Measurements from ENCODE around the gene NR3C1. TPM values are rescaled to one million over a fixed set of nuclear protein-coding genes. Genes with fewer than 3 reads are reported as not detected.

Gene NR3C1
- total RNA-seq, 1 experiment from 2014 or later, result 17.5 TPM

DNA sequence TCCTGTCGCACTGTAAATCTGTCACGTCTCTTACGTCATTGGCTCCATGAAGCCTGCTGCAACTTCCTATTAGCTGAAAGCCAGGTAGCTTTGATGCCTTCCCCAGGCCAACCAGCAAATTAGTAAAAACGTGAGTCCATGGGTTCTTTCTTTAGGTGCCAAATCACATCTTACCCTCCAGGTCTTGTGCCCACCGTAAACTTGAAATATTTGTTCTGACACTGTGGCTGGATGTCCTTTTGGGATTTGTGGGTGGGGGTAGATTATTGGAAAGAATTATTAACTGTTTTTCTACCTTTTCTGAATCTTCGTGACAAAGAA is 172.8 kb downstream of the NR3C1 start:
- no peaks in the 10 kb centered on the region for H3K9me3 Mint-ChIP-seq (ENCODE audit: unreplicated experiment)
- BruUV-seq (replicated peaks), result no TSS peak
- no peak overlapping the region for H3K4me3 Mint-ChIP-seq (ENCODE audit: unreplicated experiment)
- peaks cover 9% of the 10 kb centered on the region for H3K36me3 Mint-ChIP-seq (ENCODE audit: insufficient read depth, unreplicated experiment)
- intact Hi-C loops (cut with micrococcal nuclease; ENCODE audit: unreplicated experiment), result no loop called here
- DNase-seq, result no peak
- Histone ChIP-seq H3K9me3 (no peaks in the 10 kb centered on the region), H3K4me3 (ENCODE audit: low read depth, low read length) (no peak overlapping the region), H3K36me3 (ENCODE audit: control insufficient read depth, insufficient read depth, low read length) (no peaks in the 10 kb centered on the region), H3K27me3 (replicated peaks; ENCODE audit: control insufficient read depth, insufficient read depth, low read length) (no peaks in the 10 kb centered on the region), H3K4me1 (no peaks in the 10 kb centered on the region)
- no peak overlapping the region for H3K27ac Mint-ChIP-seq (ENCODE audit: unreplicated experiment)
- TF ChIP-seq, protein P1, sequence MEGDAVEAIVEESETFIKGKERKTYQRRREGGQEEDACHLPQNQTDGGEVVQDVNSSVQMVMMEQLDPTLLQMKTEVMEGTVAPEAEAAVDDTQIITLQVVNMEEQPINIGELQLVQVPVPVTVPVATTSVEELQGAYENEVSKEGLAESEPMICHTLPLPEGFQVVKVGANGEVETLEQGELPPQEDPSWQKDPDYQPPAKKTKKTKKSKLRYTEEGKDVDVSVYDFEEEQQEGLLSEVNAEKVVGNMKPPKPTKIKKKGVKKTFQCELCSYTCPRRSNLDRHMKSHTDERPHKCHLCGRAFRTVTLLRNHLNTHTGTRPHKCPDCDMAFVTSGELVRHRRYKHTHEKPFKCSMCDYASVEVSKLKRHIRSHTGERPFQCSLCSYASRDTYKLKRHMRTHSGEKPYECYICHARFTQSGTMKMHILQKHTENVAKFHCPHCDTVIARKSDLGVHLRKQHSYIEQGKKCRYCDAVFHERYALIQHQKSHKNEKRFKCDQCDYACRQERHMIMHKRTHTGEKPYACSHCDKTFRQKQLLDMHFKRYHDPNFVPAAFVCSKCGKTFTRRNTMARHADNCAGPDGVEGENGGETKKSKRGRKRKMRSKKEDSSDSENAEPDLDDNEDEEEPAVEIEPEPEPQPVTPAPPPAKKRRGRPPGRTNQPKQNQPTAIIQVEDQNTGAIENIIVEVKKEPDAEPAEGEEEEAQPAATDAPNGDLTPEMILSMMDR (IDR thresholded peaks at IDR 0.05; ENCODE audit: insufficient read depth in 1 of 2, low read depth in 1 of 2, low read length in 1 of 2, severe bottlenecking in 1 of 2, unreplicated experiment in 1 of 2), result no peak
- H3K4me1 Mint-ChIP-seq (ENCODE audit: low read depth, unreplicated experiment), result peaks cover 10% of the 10 kb centered on the region
- POLR2A ChIA-PET, result no interaction called here
- no peaks in the 10 kb centered on the region for H3K27me3 Mint-ChIP-seq (ENCODE audit: insufficient read depth, unreplicated experiment)
- CTCF ChIA-PET, result interaction anchor here (0.6 kb wide), 1 partner anchor 132 kb away, joined by 5 read pairs; no protein-coding TSS in a partner anchor

DNA sequence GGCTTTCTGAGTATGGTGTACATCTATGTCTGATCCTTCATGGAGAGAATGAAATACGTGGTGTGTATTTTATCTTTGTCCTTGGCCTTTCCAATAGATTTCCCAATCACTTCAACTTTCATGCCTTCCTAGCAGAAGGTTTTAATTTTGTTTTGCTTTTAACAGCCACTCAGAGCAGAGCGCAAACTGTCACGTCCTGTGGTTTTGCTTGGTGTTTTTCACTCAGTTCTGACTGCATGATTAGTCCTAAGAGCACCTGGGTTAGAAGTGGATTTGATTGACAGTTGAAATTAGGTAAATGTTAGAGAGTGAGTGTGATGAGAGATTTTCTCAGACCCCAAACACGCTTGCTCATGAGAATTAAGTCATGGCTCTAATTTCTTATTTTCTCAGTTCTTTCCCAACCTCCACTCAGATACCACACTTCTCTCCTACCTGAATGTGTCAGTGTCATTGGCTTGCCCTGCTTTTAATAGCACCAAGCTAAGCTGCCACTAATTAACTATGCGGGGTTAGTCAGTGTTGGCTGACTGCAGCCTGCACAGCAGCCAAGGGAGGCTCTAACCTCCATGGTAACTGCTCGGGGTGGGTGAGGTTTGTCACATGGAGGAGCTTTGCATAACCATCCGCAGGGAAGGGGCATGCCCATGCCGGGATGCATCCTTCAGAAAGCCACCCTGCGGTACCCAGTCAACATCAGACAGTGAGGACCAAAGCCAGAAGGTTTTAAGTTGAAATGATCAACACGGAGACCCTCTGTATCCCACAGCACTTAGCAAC is 173.4 kb downstream of the NR3C1 start:
- CTCF ChIA-PET, result interaction anchor here (0.6 kb wide), 1 partner anchor 132 kb away, joined by 5 read pairs; no protein-coding TSS in a partner anchor
- no peak for DNase-seq
- Mint-ChIP-seq H3K27me3 (ENCODE audit: insufficient read depth, unreplicated experiment) (no peaks in the 10 kb centered on the region), H3K36me3 (ENCODE audit: insufficient read depth, unreplicated experiment) (peaks cover 12% of the 10 kb centered on the region), H3K27ac (ENCODE audit: unreplicated experiment) (no peak overlapping the region), H3K4me3 (ENCODE audit: unreplicated experiment) (no peak overlapping the region), H3K9me3 (ENCODE audit: unreplicated experiment) (no peaks in the 10 kb centered on the region), H3K4me1 (ENCODE audit: low read depth, unreplicated experiment) (peaks cover 10% of the 10 kb centered on the region)
- intact Hi-C loops (cut with micrococcal nuclease; ENCODE audit: unreplicated experiment), result no loop called here
- BruUV-seq (replicated peaks), result no TSS peak
- Histone ChIP-seq H3K4me1 (no peaks in the 10 kb centered on the region), H3K4me3 (ENCODE audit: low read depth, low read length) (no peak overlapping the region), H3K36me3 (ENCODE audit: control insufficient read depth, insufficient read depth, low read length) (no peaks in the 10 kb centered on the region), H3K9me3 (no peaks in the 10 kb centered on the region), H3K27me3 (replicated peaks; ENCODE audit: control insufficient read depth, insufficient read depth, low read length) (no peaks in the 10 kb centered on the region)
- POLR2A ChIA-PET, result no interaction called here
- TF ChIP-seq, protein P1 (IDR thresholded peaks at IDR 0.05; ENCODE audit: insufficient read depth in 1 of 2, low read depth in 1 of 2, low read length in 1 of 2, severe bottlenecking in 1 of 2, unreplicated experiment in 1 of 2), result no peak

DNA sequence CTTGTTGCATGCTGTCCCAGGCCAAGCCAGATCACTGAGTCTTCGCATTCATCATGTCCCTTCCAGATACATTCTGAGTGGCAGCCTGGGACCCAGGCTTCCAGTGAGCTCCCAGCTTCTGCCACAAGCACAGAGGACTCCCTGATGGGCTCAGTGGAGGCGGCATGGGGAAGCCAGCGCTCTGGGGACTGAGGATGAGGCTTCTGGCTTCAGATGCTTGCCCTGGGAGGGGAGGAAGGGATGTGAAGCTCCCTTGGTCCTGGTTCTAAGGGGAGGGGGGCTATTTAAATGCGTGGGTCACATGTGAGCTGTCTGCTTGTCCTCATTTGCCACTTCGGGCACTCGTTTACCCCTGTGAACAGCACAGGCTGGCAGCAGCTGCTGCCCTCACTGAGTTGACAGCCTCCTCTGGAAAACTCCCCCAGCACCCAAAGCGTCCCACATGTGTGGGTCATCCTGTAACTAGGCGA is 174.0 kb downstream of the NR3C1 start:
- Mint-ChIP-seq H3K4me3 (ENCODE audit: unreplicated experiment) (no peak overlapping the region), H3K36me3 (ENCODE audit: insufficient read depth, unreplicated experiment) (peaks cover 12% of the 10 kb centered on the region), H3K4me1 (ENCODE audit: low read depth, unreplicated experiment) (peaks cover 9% of the 10 kb centered on the region), H3K27me3 (ENCODE audit: insufficient read depth, unreplicated experiment) (no peaks in the 10 kb centered on the region), H3K9me3 (ENCODE audit: unreplicated experiment) (no peaks in the 10 kb centered on the region), H3K27ac (ENCODE audit: unreplicated experiment) (no peak overlapping the region)
- intact Hi-C loops (cut with micrococcal nuclease; ENCODE audit: unreplicated experiment), result no loop called here
- no peaks in the 10 kb centered on the region for H3K36me3 ChIP-seq (ENCODE audit: control insufficient read depth, insufficient read depth, low read length)
- H3K4me1 ChIP-seq, result no peaks in the 10 kb centered on the region
- ChIA-PET CTCF (no interaction called here), POLR2A (no interaction called here)
- no peaks in the 10 kb centered on the region for H3K9me3 ChIP-seq
- TF ChIP-seq, protein P1 (IDR thresholded peaks at IDR 0.05; ENCODE audit: insufficient read depth in 1 of 2, low read depth in 1 of 2, low read length in 1 of 2, severe bottlenecking in 1 of 2, unreplicated experiment in 1 of 2), result no peak
- H3K27me3 ChIP-seq (replicated peaks; ENCODE audit: control insufficient read depth, insufficient read depth, low read length), result no peaks in the 10 kb centered on the region
- BruUV-seq (replicated peaks), result no TSS peak
- DNase-seq, result no peak
- no peak overlapping the region for H3K4me3 ChIP-seq (ENCODE audit: low read depth, low read length)
